IMR-90 (cell line): ENCODE data around the gene RAB41. TPM values are rescaled to one million over a fixed set of nuclear protein-coding genes. Genes with fewer than 3 reads are reported as not detected.

ENCODE experiments used
- ATAC-seq: fragments of 200-7000 bp; cut with Tn5 transposase; 2 replicates; pipeline ENCODE4 v1.9.1; 2020; ENCODE audit warnings: low read depth, mild to moderate bottlenecking, moderate library complexity
- BruUV-seq: library from RNA; stranded (reverse); fragments of 400-500 nt; replicated peaks from 2 replicates; lab custom pipeline; 2021; lab: Mats Ljungman, UMichigan
- CTCF ChIA-PET: fragments of 300-600 bp; formaldehyde crosslinking; extraction: SDS; loops from one replicate; lab custom pipeline; 2021; ENCODE audit warnings: antibody characterized with exemption; lab: Yijun Ruan, JAX
- POLR2A ChIA-PET: fragments of 300-600 bp; sonication (Branson Sonifier 250); formaldehyde crosslinking; loops from one replicate; lab custom pipeline; 2022; ENCODE audit warnings: antibody characterized with exemption; ENCODE audit not compliant: unreplicated experiment; lab: Charles Lee
- DNase-seq: peaks from one replicate; pipeline ENCODE4 v3.0.0; 2013
- H2AFZ ChIP-seq: replicated peaks from 2 replicates; pipeline ENCODE3; 2013; ENCODE audit warnings: low read length, mild to moderate bottlenecking; ENCODE audit not compliant: poor library complexity
- H2AK5ac ChIP-seq: 2 replicates; pipeline ENCODE4 v1.6.1; 2013; ENCODE audit warnings: low read depth, low read length, inconsistent platforms
- H2AK9ac ChIP-seq: replicated peaks from 2 replicates; pipeline ENCODE3; 2013; ENCODE audit warnings: mild to moderate bottlenecking, low read depth, low read length, moderate library complexity; ENCODE audit not compliant: poor library complexity
- H2BK120ac ChIP-seq: 2 replicates; pipeline ENCODE4 v1.6.1; 2013; ENCODE audit warnings: low read depth, low read length, inconsistent platforms
- H2BK15ac ChIP-seq: 3 replicates; pipeline ENCODE4 v1.6.1; 2013; ENCODE audit warnings: low read depth, low read length, inconsistent platforms
- H2BK20ac ChIP-seq: 2 replicates; pipeline ENCODE4 v1.6.1; 2013; ENCODE audit warnings: low read depth, mild to moderate bottlenecking, inconsistent platforms, low read length, moderate library complexity
- H2BK5ac ChIP-seq: 2 replicates; pipeline ENCODE4 v1.6.1; 2013; ENCODE audit warnings: mild to moderate bottlenecking, low read depth, low read length, inconsistent platforms; ENCODE audit not compliant: poor library complexity, severe bottlenecking
- H3K14ac ChIP-seq: replicated peaks from 2 replicates; pipeline ENCODE4 v1.6.1; 2013; ENCODE audit warnings: low read depth, low read length, inconsistent platforms
- H3K18ac ChIP-seq: 2 replicates; pipeline ENCODE4 v1.6.1; 2013; ENCODE audit warnings: low read depth, low read length, control low read depth
- H3K23ac ChIP-seq: 2 replicates; pipeline ENCODE4 v1.6.1; 2013; ENCODE audit warnings: low read depth, low read length, inconsistent platforms
- H3K27ac ChIP-seq: 2 replicates; pipeline ENCODE4 v1.5.1; 2013; ENCODE audit warnings: mild to moderate bottlenecking, control low read depth, low read length; ENCODE audit not compliant: insufficient read depth
- H3K27me3 ChIP-seq: 2 replicates; pipeline ENCODE4 v1.6.1; 2013; ENCODE audit warnings: low read length; ENCODE audit not compliant: control insufficient read depth, insufficient read depth
- H3K36me3 ChIP-seq: 2 replicates; pipeline ENCODE4 v1.6.1; 2013; ENCODE audit warnings: low read length, mixed read lengths; ENCODE audit not compliant: control insufficient read depth, insufficient read depth
- H3K4ac ChIP-seq: 2 replicates; pipeline ENCODE4 v1.6.1; 2013; ENCODE audit warnings: low read depth, low read length, inconsistent platforms
- H3K4me1 ChIP-seq: 2 replicates; pipeline ENCODE4 v1.6.1; 2013; ENCODE audit warnings: low read length, mixed read lengths; ENCODE audit not compliant: control insufficient read depth, insufficient read depth
- H3K4me2 ChIP-seq: 2 replicates; pipeline ENCODE4 v1.6.1; 2013; ENCODE audit warnings: low read depth, mild to moderate bottlenecking, control low read depth, low read length, moderate library complexity
- H3K4me3 ChIP-seq: 2 replicates; pipeline ENCODE4 v1.5.1; 2013; ENCODE audit warnings: low read depth, mild to moderate bottlenecking, control low read depth, low read length, moderate library complexity; ENCODE audit not compliant: insufficient read depth
- H3K56ac ChIP-seq: 2 replicates; pipeline ENCODE4 v1.6.1; 2013; ENCODE audit warnings: low read length, inconsistent platforms; ENCODE audit not compliant: insufficient read depth; ENCODE audit errors: extremely low read depth
- H3K79me1 ChIP-seq, 2 experiments: 2 replicates each; pipeline ENCODE4 v1.6.1; 2013; ENCODE audit warnings: low read length in 2 of 2, inconsistent platforms in 1 of 2, low read depth in 1 of 2
- H3K9ac ChIP-seq: 2 replicates; pipeline ENCODE4 v1.6.1; 2013; ENCODE audit warnings: low read depth, low read length, control low read depth
- H3K9me1 ChIP-seq: 2 replicates; pipeline ENCODE4 v1.6.1; 2013; ENCODE audit warnings: low read length, inconsistent platforms; ENCODE audit not compliant: insufficient read depth
- H3K9me3 ChIP-seq: 2 replicates; pipeline ENCODE4 v1.6.1; 2013; ENCODE audit warnings: low read length; ENCODE audit not compliant: control insufficient read depth, insufficient read depth
- H4K20me1 ChIP-seq: 2 replicates; pipeline ENCODE4 v1.6.1; 2013; ENCODE audit warnings: low read length, inconsistent platforms; ENCODE audit not compliant: insufficient read depth
- H4K5ac ChIP-seq: 2 replicates; pipeline ENCODE4 v1.6.1; 2013; ENCODE audit warnings: mild to moderate bottlenecking, low read depth, low read length, control low read depth
- H4K8ac ChIP-seq, 2 experiments: 2 replicates each; pipeline ENCODE4 v1.6.1; 2013; ENCODE audit warnings: low read depth in 2 of 2, low read length in 2 of 2, control low read depth in 1 of 2, inconsistent platforms in 1 of 2
- H4K91ac ChIP-seq: 2 replicates; pipeline ENCODE4 v1.6.1; 2013; ENCODE audit warnings: low read depth, low read length, inconsistent platforms; ENCODE audit not compliant: insufficient read depth
- CHD1 ChIP-seq: IDR thresholded peaks from 2 replicates; pipeline ENCODE4 v1.6.1; 2012; ENCODE audit warnings: low read depth, low read length, improper control_type of control experiment
- CTCF ChIP-seq: conservative IDR thresholded peaks from 2 replicates; pipeline ENCODE4 v1.5.1; 2012; ENCODE audit warnings: mild to moderate bottlenecking, low read depth, low read length, improper control_type of control experiment
- FOS ChIP-seq: fragments of 150-350 bp; IDR thresholded peaks from 2 replicates; pipeline ENCODE4 v1.6.1; 2016; ENCODE audit warnings: low read depth, low read length
- NFE2L2 ChIP-seq: fragments of 150-350 bp; IDR thresholded peaks from 2 replicates; pipeline ENCODE4 v1.6.1; 2016; ENCODE audit warnings: low read depth, mild to moderate bottlenecking, low read length
- WGBS, 2 experiments: methylation state at CpG; one replicate each; pipeline versions ENCODE4 v1.1.5 to v1.1.7; 2013; ENCODE audit warnings: missing lambda C conversion rate in 2 of 2; ENCODE audit not compliant: insufficient read length in 1 of 2; ENCODE audit errors: extremely low coverage in 2 of 2; 5-methylcytosine and 5-hydroxymethylcytosine counted together
- dilution Hi-C: fragments of 300-500 bp; cut with HindIII; formaldehyde crosslinking; loops from one replicate; pipeline ENCODE4 v1.14.3; 2018; ENCODE audit warnings: low sequenced_read_pairs; ENCODE audit not compliant: unreplicated experiment
- in situ Hi-C: fragments of 300-500 bp; cut with MboI; formaldehyde crosslinking; loops from 3 replicates; pipeline ENCODE4 v1.14.3; 2019; ENCODE audit warnings: low sequenced_read_pairs, inconsistent platforms, mixed read lengths
- intact Hi-C: fragments of 100-400 bp; cut with micrococcal nuclease; formaldehyde crosslinking; loops from 2 replicates; pipeline ENCODE4 v1.10.0; 2022
- polyA plus RNA-seq, 3 experiments: library from polyadenylated mRNA; depleted of rRNA; stranded (reverse); fragments of >200 nt; gene quantifications; 2 replicates each; pipeline ENCODE4 v1.2.3, GENCODE V29; 2012; ENCODE audit warnings: low replicate concordance in 1 of 3
- total RNA-seq: library from RNA; depleted of rRNA; stranded (reverse); fragments of >200 nt; gene quantifications from 2 replicates; pipeline ENCODE4 v1.2.3, GENCODE V29; 2012

The RAB41 gene
- total and polyA plus RNA-seq, 2 of the 4 experiments (the other 2 are of a cell fraction) = not detected

- H3K4me3 ChIP-seq = no peak overlapping the region
- H3K27ac ChIP-seq = no peak overlapping the region
- H3K4me1 ChIP-seq = no peaks in the 10 kb centered on the region
- no peak overlapping the region for H4K8ac ChIP-seq
- dilution Hi-C loops (no loop called here), intact Hi-C loops (no loop called here), in situ Hi-C loops (no loop called here)
- H2AK9ac ChIP-seq = no peak overlapping the region
- WGBS, 2 experiments = no CpG with 5 or more reads among the region's 3 CpGs
- H2BK120ac ChIP-seq = no peak overlapping the region
- no peaks in the 10 kb centered on the region; the same call in 1 of the 2 replicates for H3K27me3 ChIP-seq
- H3K56ac ChIP-seq = no peak overlapping the region
- H3K9ac ChIP-seq = no peak overlapping the region
- H4K20me1 ChIP-seq = no peaks in the 10 kb centered on the region
- no peak overlapping the region for H2BK5ac ChIP-seq
- no peaks in the 10 kb centered on the region; the same call in 1 of the 2 replicates for H3K9me3 ChIP-seq
- TF ChIP-seq NFE2L2 (no peak), CHD1 (no peak), FOS (no peak), CTCF (no peak)
- no peak overlapping the region for H2BK20ac ChIP-seq
- H3K79me1 ChIP-seq = no peaks in the 10 kb centered on the region
- H4K5ac ChIP-seq = no peak overlapping the region
- POLR2A ChIA-PET = no interaction called here
- H3K4ac ChIP-seq = no peak overlapping the region
- H4K91ac ChIP-seq = no peak overlapping the region
- H3K9me1 ChIP-seq = no peaks in the 10 kb centered on the region
- H3K23ac ChIP-seq = no peak overlapping the region
- ATAC-seq (no peak), DNase-seq (no peak)
- BruUV-seq = no TSS peak
- no peak overlapping the region for H2AK5ac ChIP-seq
- H3K18ac ChIP-seq = no peak overlapping the region
- H3K4me2 ChIP-seq = no peak overlapping the region
- CTCF ChIA-PET = no interaction called here
- no peak overlapping the region for H3K14ac ChIP-seq
- no peak overlapping the region for H2BK15ac ChIP-seq
- no peaks in the 10 kb centered on the region; the same call in 1 of the 2 replicates for H3K36me3 ChIP-seq
- H2AFZ ChIP-seq = no peak overlapping the region
Observed at GRCh38 chrX:70279081-70279480, 2.9 kb upstream of the RAB41 start.
